Calu3 (cell line): Measurements from ENCODE around the gene DHX35. TPM values are rescaled to one million over a fixed set of nuclear protein-coding genes. Genes with fewer than 3 reads are reported as not detected.

Experiments
- BruUV-seq: library from RNA; stranded (reverse); fragments of 400-500 nt; replicated peaks from 2 replicates; lab custom pipeline; 2021; lab: Mats Ljungman, UMichigan
- CTCF ChIA-PET: fragments of 300-600 bp; sonication (Branson Sonifier 250); formaldehyde crosslinking; loops from one replicate; lab custom pipeline; 2022; ENCODE audit warnings: antibody characterized with exemption; lab: Charles Lee
- DNase-seq: peaks from one replicate; pipeline ENCODE4 v3.0.0; 2022
- H3K27ac Mint-ChIP-seq: one replicate; pipeline ENCODE4 v1.8.0; 2022; ENCODE audit warnings: mixed read lengths; ENCODE audit not compliant: unreplicated experiment
- H3K27me3 Mint-ChIP-seq: one replicate; pipeline ENCODE4 v1.8.0; 2022; ENCODE audit warnings: mixed read lengths; ENCODE audit not compliant: unreplicated experiment
- H3K36me3 Mint-ChIP-seq: one replicate; pipeline ENCODE4 v1.8.0; 2022; ENCODE audit warnings: mild to moderate bottlenecking, moderate library complexity, mixed read lengths; ENCODE audit not compliant: insufficient read depth, unreplicated experiment
- H3K4me1 Mint-ChIP-seq: one replicate; pipeline ENCODE4 v1.8.0; 2022; ENCODE audit warnings: mild to moderate bottlenecking, low read depth, mixed read lengths; ENCODE audit not compliant: unreplicated experiment
- H3K4me3 Mint-ChIP-seq: one replicate; pipeline ENCODE4 v1.8.0; 2022; ENCODE audit warnings: mild to moderate bottlenecking, low read depth, moderate library complexity, mixed read lengths; ENCODE audit not compliant: unreplicated experiment
- H3K9me3 Mint-ChIP-seq: one replicate; pipeline ENCODE4 v1.8.0; 2022; ENCODE audit warnings: low read depth, mixed read lengths; ENCODE audit not compliant: unreplicated experiment
- intact Hi-C: fragments of 100-400 bp; cut with micrococcal nuclease; formaldehyde crosslinking; loops from one replicate; pipeline ENCODE4 v1.10.0; 2022; ENCODE audit not compliant: unreplicated experiment
- total RNA-seq: library from RNA; stranded (reverse); gene quantifications from 2 replicates; pipeline ENCODE4 v1.2.3, GENCODE V29; 2022
- TF ChIP-seq, protein P1 (sequence below): fragments of 200-600 bp; IDR thresholded peaks from one replicate; pipeline ENCODE4 v1.8.0; 2022; ENCODE audit warnings: antibody characterized with exemption; ENCODE audit not compliant: unreplicated experiment

The DHX35 gene
- total RNA-seq, 1 experiment from 2014 or later = 19.1 TPM

DNA sequence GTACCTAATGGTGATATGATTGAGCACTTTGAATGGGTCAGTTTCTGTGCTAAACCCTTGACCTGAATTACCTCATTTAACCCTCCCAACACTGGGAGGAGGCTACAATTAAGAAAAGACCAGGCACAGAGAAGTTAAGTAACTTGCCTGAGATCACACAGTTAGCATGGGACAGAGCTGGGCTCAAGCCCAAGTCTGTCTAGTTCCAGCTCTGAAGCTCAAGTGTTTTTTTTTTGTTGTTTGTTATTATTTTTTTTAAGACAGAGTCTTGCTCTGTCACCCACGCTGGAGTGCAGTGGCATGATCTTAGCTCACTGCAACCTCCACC, 31.9 kb upstream of the DHX35 start:
- H3K27ac Mint-ChIP-seq = no peak overlapping the region
- BruUV-seq = no TSS peak
- no peaks in the 10 kb centered on the region for H3K9me3 Mint-ChIP-seq
- no peak for DNase-seq
- no peak overlapping the region for H3K4me3 Mint-ChIP-seq
- TF ChIP-seq, protein P1, sequence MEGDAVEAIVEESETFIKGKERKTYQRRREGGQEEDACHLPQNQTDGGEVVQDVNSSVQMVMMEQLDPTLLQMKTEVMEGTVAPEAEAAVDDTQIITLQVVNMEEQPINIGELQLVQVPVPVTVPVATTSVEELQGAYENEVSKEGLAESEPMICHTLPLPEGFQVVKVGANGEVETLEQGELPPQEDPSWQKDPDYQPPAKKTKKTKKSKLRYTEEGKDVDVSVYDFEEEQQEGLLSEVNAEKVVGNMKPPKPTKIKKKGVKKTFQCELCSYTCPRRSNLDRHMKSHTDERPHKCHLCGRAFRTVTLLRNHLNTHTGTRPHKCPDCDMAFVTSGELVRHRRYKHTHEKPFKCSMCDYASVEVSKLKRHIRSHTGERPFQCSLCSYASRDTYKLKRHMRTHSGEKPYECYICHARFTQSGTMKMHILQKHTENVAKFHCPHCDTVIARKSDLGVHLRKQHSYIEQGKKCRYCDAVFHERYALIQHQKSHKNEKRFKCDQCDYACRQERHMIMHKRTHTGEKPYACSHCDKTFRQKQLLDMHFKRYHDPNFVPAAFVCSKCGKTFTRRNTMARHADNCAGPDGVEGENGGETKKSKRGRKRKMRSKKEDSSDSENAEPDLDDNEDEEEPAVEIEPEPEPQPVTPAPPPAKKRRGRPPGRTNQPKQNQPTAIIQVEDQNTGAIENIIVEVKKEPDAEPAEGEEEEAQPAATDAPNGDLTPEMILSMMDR = no peak
- H3K36me3 Mint-ChIP-seq = peaks cover 60% of the 10 kb centered on the region
- H3K27me3 Mint-ChIP-seq = no peaks in the 10 kb centered on the region
- CTCF ChIA-PET = interaction anchor here (0.7 to 1.3 kb wide), 2 partner anchors 20 to 139 kb away, joined by 3 to 4 read pairs; no protein-coding TSS in a partner anchor
- peaks cover 62% of the 10 kb centered on the region for H3K4me1 Mint-ChIP-seq
- intact Hi-C loops = no loop called here

DNA sequence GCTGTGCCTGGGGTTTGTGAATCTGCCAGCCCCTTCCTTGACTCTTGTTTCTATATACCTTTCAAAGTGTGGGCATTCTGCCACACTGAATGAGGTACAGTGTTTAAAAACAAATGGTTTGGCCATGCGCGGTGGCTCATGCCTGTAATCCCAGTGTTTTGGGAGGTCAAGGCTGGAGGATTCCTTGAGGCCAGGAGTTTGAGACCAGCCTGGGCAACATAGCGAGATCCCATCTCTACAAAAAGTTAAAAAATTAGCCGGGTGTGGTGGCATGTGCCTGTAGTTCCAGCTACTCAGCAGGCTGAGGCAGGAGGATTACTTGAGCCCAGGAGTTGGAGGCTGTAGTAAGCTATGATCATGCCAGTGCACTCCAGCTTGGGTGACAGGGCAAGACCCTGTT, 30.2 kb upstream of the DHX35 start:
- Mint-ChIP-seq H3K4me1 (peaks cover 80% of the 10 kb centered on the region), H3K27me3 (no peaks in the 10 kb centered on the region), H3K9me3 (no peaks in the 10 kb centered on the region), H3K27ac (no peak overlapping the region), H3K4me3 (no peak overlapping the region), H3K36me3 (peaks cover 51% of the 10 kb centered on the region)
- CTCF ChIA-PET = interaction anchor here (0.8 to 1.6 kb wide), 4 partner anchors 10 to 118 kb away, joined by 3 to 5 read pairs (median 4); partner anchors contain the start of gene DHX35
- BruUV-seq = no TSS peak
- TF ChIP-seq, protein P1 = no peak
- no peak for DNase-seq
- intact Hi-C loops = no loop called here

DNA sequence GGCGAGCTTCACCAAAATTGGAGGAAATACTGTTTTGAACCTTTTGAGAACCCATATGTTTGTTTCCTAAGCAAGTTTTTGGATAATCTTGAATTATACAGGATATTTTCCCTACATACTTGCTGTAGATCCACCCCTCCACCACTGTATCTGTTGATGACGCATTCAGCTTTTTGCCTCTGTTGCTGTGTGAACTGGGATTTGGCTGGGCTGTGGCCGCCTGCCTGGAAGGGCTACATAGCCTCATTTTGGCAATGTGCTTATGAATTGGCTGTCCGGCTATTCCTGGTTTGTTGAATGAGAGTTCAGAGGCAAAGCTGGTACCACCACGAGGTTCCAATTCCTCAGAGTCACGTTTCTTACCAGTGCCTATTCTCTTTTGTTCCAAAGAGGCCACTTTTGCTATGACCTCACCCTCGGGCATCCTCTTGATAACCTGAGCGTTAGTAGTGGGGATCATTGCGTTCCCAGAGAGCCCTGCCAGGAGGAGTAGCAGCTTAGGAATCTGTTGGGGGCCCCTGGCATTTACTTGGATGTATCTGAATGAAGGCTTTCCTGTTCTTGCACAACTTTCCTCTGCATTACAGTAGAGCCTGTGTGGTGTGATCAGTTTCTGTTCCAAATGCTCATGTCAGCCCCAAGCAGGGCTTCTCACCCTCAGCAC, 29.6 kb upstream of the DHX35 start:
- Mint-ChIP-seq H3K27me3 (no peaks in the 10 kb centered on the region), H3K4me3 (peak overlapping the region; percentile 47)
- no TSS peak for BruUV-seq

DNA sequence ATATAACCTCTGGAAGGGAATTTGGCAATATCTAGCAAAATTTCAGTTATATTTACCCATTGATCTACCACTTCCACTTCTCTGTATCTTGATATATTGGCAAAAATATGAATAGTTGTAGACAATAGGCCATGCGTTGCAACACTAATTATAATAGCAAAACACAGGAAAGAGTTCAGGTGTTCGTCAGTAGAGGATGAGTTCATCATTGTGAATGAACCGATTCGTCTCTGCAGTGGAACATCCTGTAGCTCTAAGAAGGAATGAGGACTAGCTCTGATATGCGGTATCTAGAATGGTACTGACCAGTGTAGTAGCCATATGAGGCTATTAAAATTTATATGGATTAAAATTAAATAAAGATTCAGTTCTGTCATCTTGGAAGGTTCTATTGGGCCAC, 27.6 kb upstream of the DHX35 start:
- H3K36me3 Mint-ChIP-seq = peaks cover 25% of the 10 kb centered on the region
- H3K4me3 Mint-ChIP-seq = no peak overlapping the region
- no peak overlapping the region for H3K27ac Mint-ChIP-seq
- H3K9me3 Mint-ChIP-seq = no peaks in the 10 kb centered on the region
- intact Hi-C loops = no loop called here
- TF ChIP-seq, protein P1 = no peak
- H3K4me1 Mint-ChIP-seq = peaks cover 78% of the 10 kb centered on the region
- CTCF ChIA-PET = interaction anchor here (0.7 kb wide), 1 partner anchor 208 kb away, joined by 4 read pairs; no protein-coding TSS in a partner anchor
- BruUV-seq = no TSS peak
- H3K27me3 Mint-ChIP-seq = no peaks in the 10 kb centered on the region
- no peak for DNase-seq

More for the DNA sequence above, 29.6 kb upstream of the DHX35 start:
- no peak for DNase-seq
- Mint-ChIP-seq H3K27ac (peak overlapping the region; percentile 54), H3K4me1 (peaks cover 86% of the 10 kb centered on the region), H3K9me3 (no peaks in the 10 kb centered on the region), H3K36me3 (peaks cover 45% of the 10 kb centered on the region)
- intact Hi-C loops = no loop called here
- TF ChIP-seq, protein P1 = no peak
- CTCF ChIA-PET = interaction anchor here (0.8 to 1.6 kb wide), 4 partner anchors 9 to 117 kb away, joined by 3 to 5 read pairs (median 4); partner anchors contain the start of gene DHX35
